ENCODE measurements around the gene DNAJC27.

Gene DNAJC27

GRCh38 chr2:24994146-24994724 is 22.5 kb upstream of the DNAJC27 start:
- no peaks in the 10 kb centered on the region for H3K36me3 ChIP-seq (ENCODE audit: control insufficient read depth, insufficient read depth, low read length)
- DNase-seq = no peak
- no peak overlapping the region for H3K27ac ChIP-seq (ENCODE audit: insufficient read depth, low read length, poor library complexity, severe bottlenecking)
- H3K27me3 ChIP-seq (replicated peaks; ENCODE audit: control insufficient read depth, insufficient read depth, low read length, poor library complexity, severe bottlenecking) = no peaks in the 10 kb centered on the region
- no peak overlapping the region for H3K4me3 ChIP-seq (ENCODE audit: insufficient read depth, low read depth, low read length, poor library complexity, severe bottlenecking)
- H3K9me3 ChIP-seq (ENCODE audit: control insufficient read depth, low read length) = no peaks in the 10 kb centered on the region
- H3K4me1 ChIP-seq (ENCODE audit: control insufficient read depth, insufficient read depth, low read length, poor library complexity, severe bottlenecking) = no peaks in the 10 kb centered on the region

GRCh38 chr2:24993406-24994145 is 21.8 kb upstream of the DNAJC27 start:
- H3K27me3 ChIP-seq (replicated peaks; ENCODE audit: control insufficient read depth, insufficient read depth, low read length, poor library complexity, severe bottlenecking) = no peaks in the 10 kb centered on the region
- H3K4me3 ChIP-seq (ENCODE audit: insufficient read depth, low read depth, low read length, poor library complexity, severe bottlenecking) = no peak overlapping the region
- no peaks in the 10 kb centered on the region for H3K9me3 ChIP-seq (ENCODE audit: control insufficient read depth, low read length)
- H3K36me3 ChIP-seq (ENCODE audit: control insufficient read depth, insufficient read depth, low read length) = no peaks in the 10 kb centered on the region
- no peak for DNase-seq
- no peaks in the 10 kb centered on the region for H3K4me1 ChIP-seq (ENCODE audit: control insufficient read depth, insufficient read depth, low read length, poor library complexity, severe bottlenecking)
- H3K27ac ChIP-seq (ENCODE audit: insufficient read depth, low read length, poor library complexity, severe bottlenecking) = no peak overlapping the region

GRCh38 chr2:24986372-24986771 is 14.6 kb upstream of the DNAJC27 start:
- Histone ChIP-seq H3K4me3 (ENCODE audit: insufficient read depth, low read depth, low read length, poor library complexity, severe bottlenecking) (no peak overlapping the region), H3K9me3 (ENCODE audit: control insufficient read depth, low read length) (no peaks in the 10 kb centered on the region), H3K27ac (ENCODE audit: insufficient read depth, low read length, poor library complexity, severe bottlenecking) (no peak overlapping the region), H3K4me1 (ENCODE audit: control insufficient read depth, insufficient read depth, low read length, poor library complexity, severe bottlenecking) (no peaks in the 10 kb centered on the region), H3K27me3 (replicated peaks; ENCODE audit: control insufficient read depth, insufficient read depth, low read length, poor library complexity, severe bottlenecking) (no peaks in the 10 kb centered on the region), H3K36me3 (ENCODE audit: control insufficient read depth, insufficient read depth, low read length) (no peaks in the 10 kb centered on the region)
- DNase-seq = no peak

GRCh38 chr2:24985511-24985910 is 13.8 kb upstream of the DNAJC27 start:
- no peaks in the 10 kb centered on the region for H3K4me1 ChIP-seq (ENCODE audit: control insufficient read depth, insufficient read depth, low read length, poor library complexity, severe bottlenecking)
- DNase-seq = no peak
- H3K4me3 ChIP-seq (ENCODE audit: insufficient read depth, low read depth, low read length, poor library complexity, severe bottlenecking) = no peak overlapping the region
- H3K27ac ChIP-seq (ENCODE audit: insufficient read depth, low read length, poor library complexity, severe bottlenecking) = no peak overlapping the region
- no peaks in the 10 kb centered on the region for H3K27me3 ChIP-seq (replicated peaks; ENCODE audit: control insufficient read depth, insufficient read depth, low read length, poor library complexity, severe bottlenecking)
- H3K9me3 ChIP-seq (ENCODE audit: control insufficient read depth, low read length) = no peaks in the 10 kb centered on the region
- H3K36me3 ChIP-seq (ENCODE audit: control insufficient read depth, insufficient read depth, low read length) = no peaks in the 10 kb centered on the region

- no peak overlapping the region for H3K4me3 ChIP-seq (ENCODE audit: insufficient read depth, low read depth, low read length, poor library complexity, severe bottlenecking)
- no peak for DNase-seq
- no peaks in the 10 kb centered on the region for H3K9me3 ChIP-seq (ENCODE audit: control insufficient read depth, low read length)
- no peaks in the 10 kb centered on the region for H3K36me3 ChIP-seq (ENCODE audit: control insufficient read depth, insufficient read depth, low read length)
- no peak overlapping the region for H3K27ac ChIP-seq (ENCODE audit: insufficient read depth, low read length, poor library complexity, severe bottlenecking)
- no peaks in the 10 kb centered on the region for H3K4me1 ChIP-seq (ENCODE audit: control insufficient read depth, insufficient read depth, low read length, poor library complexity, severe bottlenecking)
- H3K27me3 ChIP-seq (replicated peaks; ENCODE audit: control insufficient read depth, insufficient read depth, low read length, poor library complexity, severe bottlenecking) = no peaks in the 10 kb centered on the region
Observed at GRCh38 chr2:24984912-24985311, 13.2 kb upstream of the DNAJC27 start.

- no peak for DNase-seq
- H3K27ac ChIP-seq (ENCODE audit: insufficient read depth, low read length, poor library complexity, severe bottlenecking) = no peak overlapping the region
- no peaks in the 10 kb centered on the region for H3K36me3 ChIP-seq (ENCODE audit: control insufficient read depth, insufficient read depth, low read length)
- no peaks in the 10 kb centered on the region for H3K4me1 ChIP-seq (ENCODE audit: control insufficient read depth, insufficient read depth, low read length, poor library complexity, severe bottlenecking)
- no peak overlapping the region for H3K4me3 ChIP-seq (ENCODE audit: insufficient read depth, low read depth, low read length, poor library complexity, severe bottlenecking)
- no peaks in the 10 kb centered on the region for H3K9me3 ChIP-seq (ENCODE audit: control insufficient read depth, low read length)
- H3K27me3 ChIP-seq (replicated peaks; ENCODE audit: control insufficient read depth, insufficient read depth, low read length, poor library complexity, severe bottlenecking) = no peaks in the 10 kb centered on the region
Observed at GRCh38 chr2:24981411-24982136, 9.8 kb upstream of the DNAJC27 start.

- H3K4me1 ChIP-seq (ENCODE audit: control insufficient read depth, insufficient read depth, low read length, poor library complexity, severe bottlenecking) = no peaks in the 10 kb centered on the region
- no peaks in the 10 kb centered on the region for H3K9me3 ChIP-seq (ENCODE audit: control insufficient read depth, low read length)
- no peak overlapping the region for H3K4me3 ChIP-seq (ENCODE audit: insufficient read depth, low read depth, low read length, poor library complexity, severe bottlenecking)
- no peak overlapping the region for H3K27ac ChIP-seq (ENCODE audit: insufficient read depth, low read length, poor library complexity, severe bottlenecking)
- DNase-seq = no peak
- no peaks in the 10 kb centered on the region for H3K36me3 ChIP-seq (ENCODE audit: control insufficient read depth, insufficient read depth, low read length)
- no peaks in the 10 kb centered on the region for H3K27me3 ChIP-seq (replicated peaks; ENCODE audit: control insufficient read depth, insufficient read depth, low read length, poor library complexity, severe bottlenecking)
Observed at GRCh38 chr2:24978661-24979060, 6.9 kb upstream of the DNAJC27 start.

GRCh38 chr2:24977631-24978030 is 5.9 kb upstream of the DNAJC27 start:
- no peak for DNase-seq
- H3K27ac ChIP-seq (ENCODE audit: insufficient read depth, low read length, poor library complexity, severe bottlenecking) = no peak overlapping the region
- H3K36me3 ChIP-seq (ENCODE audit: control insufficient read depth, insufficient read depth, low read length) = no peaks in the 10 kb centered on the region
- no peak overlapping the region for H3K4me3 ChIP-seq (ENCODE audit: insufficient read depth, low read depth, low read length, poor library complexity, severe bottlenecking)
- H3K27me3 ChIP-seq (replicated peaks; ENCODE audit: control insufficient read depth, insufficient read depth, low read length, poor library complexity, severe bottlenecking) = no peaks in the 10 kb centered on the region
- peaks cover 3% of the 10 kb centered on the region for H3K4me1 ChIP-seq (ENCODE audit: control insufficient read depth, insufficient read depth, low read length, poor library complexity, severe bottlenecking)
- H3K9me3 ChIP-seq (ENCODE audit: control insufficient read depth, low read length) = no peaks in the 10 kb centered on the region

- Histone ChIP-seq H3K27ac (ENCODE audit: insufficient read depth, low read length, poor library complexity, severe bottlenecking) (no peak overlapping the region), H3K4me1 (ENCODE audit: control insufficient read depth, insufficient read depth, low read length, poor library complexity, severe bottlenecking) (peaks cover 12% of the 10 kb centered on the region), H3K9me3 (ENCODE audit: control insufficient read depth, low read length) (no peaks in the 10 kb centered on the region), H3K36me3 (ENCODE audit: control insufficient read depth, insufficient read depth, low read length) (no peaks in the 10 kb centered on the region), H3K27me3 (replicated peaks; ENCODE audit: control insufficient read depth, insufficient read depth, low read length, poor library complexity, severe bottlenecking) (no peaks in the 10 kb centered on the region), H3K4me3 (ENCODE audit: insufficient read depth, low read depth, low read length, poor library complexity, severe bottlenecking) (no peak overlapping the region)
- no peak for DNase-seq
Observed at GRCh38 chr2:24973812-24974211, 2.1 kb upstream of the DNAJC27 start.

- DNase-seq = peak in 2 of 3 donors; percentile 13 to 21
- Histone ChIP-seq H3K9me3 (ENCODE audit: control insufficient read depth, low read length) (no peaks in the 10 kb centered on the region), H3K4me1 (ENCODE audit: control insufficient read depth, insufficient read depth, low read length, poor library complexity, severe bottlenecking) (peaks cover 12% of the 10 kb centered on the region), H3K27ac (ENCODE audit: insufficient read depth, low read length, poor library complexity, severe bottlenecking) (peak overlapping the region; percentile 99), H3K36me3 (ENCODE audit: control insufficient read depth, insufficient read depth, low read length) (no peaks in the 10 kb centered on the region), H3K27me3 (replicated peaks; ENCODE audit: control insufficient read depth, insufficient read depth, low read length, poor library complexity, severe bottlenecking) (no peaks in the 10 kb centered on the region), H3K4me3 (ENCODE audit: insufficient read depth, low read depth, low read length, poor library complexity, severe bottlenecking) (peak overlapping the region; percentile 63)
Observed at GRCh38 chr2:24972315-24972961, 683 bp upstream of the DNAJC27 start.

Data from effector memory CD4-positive, alpha-beta T cell (primary cell).